GM19324 (cell line): ENCODE measurements around the gene TRIM49D1.
"Not testable (repeated sequence)": the region's sequence is repeated elsewhere in the genome, so short reads cannot be mapped to it uniquely, and the experiment has no call there.

ENCODE experiments used
- ATAC-seq: cut with Tn5 transposase; IDR thresholded peaks from one replicate; pipeline ENCODE4 v1.9.1; 2021; ENCODE audit warnings: mild to moderate bottlenecking, moderate library complexity; ENCODE audit not compliant: unreplicated experiment, low FRiP score

TRIM49D1 gene, protein sequence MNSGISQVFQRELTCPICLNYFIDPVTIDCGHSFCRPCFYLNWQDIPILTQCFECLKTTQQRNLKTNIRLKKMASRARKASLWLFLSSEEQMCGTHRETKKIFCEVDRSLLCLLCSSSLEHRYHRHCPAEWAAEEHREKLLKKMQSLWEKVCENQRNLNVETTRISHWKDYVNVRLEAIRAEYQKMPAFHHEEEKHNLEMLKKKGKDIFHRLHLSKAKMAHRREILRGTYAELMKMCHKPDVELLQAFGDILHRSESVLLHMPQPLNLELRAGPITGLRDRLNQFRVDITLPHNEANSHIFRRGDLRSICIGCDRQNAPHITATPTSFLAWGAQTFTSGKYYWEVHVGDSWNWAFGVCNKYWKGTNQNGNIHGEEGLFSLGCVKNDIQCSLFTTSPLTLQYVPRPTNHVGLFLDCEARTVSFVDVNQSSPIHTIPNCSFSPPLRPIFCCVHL

DNA sequence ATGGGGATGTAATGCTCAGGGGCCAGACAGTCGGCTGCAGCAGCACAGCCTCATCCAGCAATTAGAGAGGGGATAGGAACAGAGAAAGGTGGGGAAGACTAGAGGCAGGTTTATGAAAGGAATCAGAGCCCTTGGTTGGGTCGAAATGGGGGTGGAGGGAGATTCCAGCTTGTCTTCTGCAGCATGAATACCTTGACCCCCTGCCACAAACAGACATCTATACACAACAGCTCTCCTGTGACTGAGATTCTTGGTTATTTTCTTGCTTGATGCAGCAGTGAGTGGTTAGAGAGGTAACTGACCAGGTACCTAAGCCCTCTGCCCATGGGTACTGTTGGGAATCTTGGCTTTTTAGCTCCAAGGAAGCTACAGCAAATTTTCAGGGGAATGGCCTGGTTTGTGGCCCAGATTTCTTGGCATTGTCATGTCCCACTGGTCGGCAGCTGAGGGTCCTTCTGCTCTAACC lies at the start of gene TRIM49D1:
Gene TRIM49D1, minus strand, starts transcription at position 51 of the 466 bp plus-strand sequence. CDS start 4,535 bp downstream, outside the sequence.
- ATAC-seq: no peak

DNA sequence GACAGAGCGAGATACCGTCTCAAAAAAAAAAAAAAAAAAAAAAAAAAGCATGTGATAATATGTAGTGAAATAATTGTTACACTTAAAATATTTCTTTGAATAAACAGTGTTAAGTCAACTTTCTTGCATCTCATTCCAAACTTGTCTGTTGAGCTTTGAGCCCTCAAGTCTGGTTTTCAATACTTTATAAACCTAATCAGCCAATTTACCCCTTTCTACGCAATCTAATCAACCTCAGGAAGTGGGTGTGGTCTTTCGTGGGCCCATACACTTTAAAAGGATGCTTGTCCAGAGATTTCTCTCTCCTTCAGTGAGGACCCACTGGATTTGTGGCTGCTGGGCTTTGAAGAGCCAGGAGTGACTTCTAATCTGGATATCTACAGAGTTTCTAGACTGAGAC lies 43.7 kb upstream of the TRIM49D1 start, which contains the start of gene TRIM64:
Gene TRIM64, plus strand, starts transcription at position 301 of the 400 bp plus-strand sequence. CDS start 2,467 bp downstream, outside the sequence.
- ATAC-seq: not testable (repeated sequence)

- ATAC-seq: not testable (repeated sequence)
These were observed 38.8 kb upstream of the TRIM49D1 start for GRCh38 chr11:89960833-89961232.

GRCh38 chr11:89923764-89924163 lies 1.7 kb upstream of the TRIM49D1 start, which contains the start of gene TRIM49D2:
TRIM49D2 (plus strand) TSS chr11:89924064; CDS start chr11:89926762, 2,698 bp downstream.
- ATAC-seq: not testable (repeated sequence)

- ATAC-seq: not testable (repeated sequence)
These were observed 21.2 kb downstream of the TRIM49D1 start for GRCh38 chr11:89900809-89901208.

- not testable (repeated sequence) for ATAC-seq
These were observed 28.8 kb downstream of the TRIM49D1 start for GRCh38 chr11:89893245-89893644.

DNA sequence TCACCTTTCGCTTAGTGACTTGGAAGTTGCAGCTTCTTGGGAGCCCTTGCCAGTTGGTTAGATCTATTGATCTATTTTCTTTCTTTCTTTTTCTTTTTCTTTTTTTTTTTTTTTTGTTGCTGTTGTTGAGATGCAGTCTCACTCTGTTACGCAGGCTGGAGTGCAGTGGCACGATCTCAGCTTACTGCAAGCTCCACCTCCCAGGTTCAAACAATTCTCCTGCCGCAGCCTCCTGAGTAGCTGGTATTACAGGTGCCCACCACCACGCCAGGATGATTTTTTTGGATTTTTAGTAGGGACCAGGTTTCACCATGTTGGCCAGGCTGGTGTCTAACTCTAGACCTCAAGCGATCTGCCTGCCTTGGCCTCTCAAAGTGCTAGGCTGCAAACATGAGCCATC lies 44.5 kb downstream of the TRIM49D1 start:
- not testable (repeated sequence) for ATAC-seq

DNA sequence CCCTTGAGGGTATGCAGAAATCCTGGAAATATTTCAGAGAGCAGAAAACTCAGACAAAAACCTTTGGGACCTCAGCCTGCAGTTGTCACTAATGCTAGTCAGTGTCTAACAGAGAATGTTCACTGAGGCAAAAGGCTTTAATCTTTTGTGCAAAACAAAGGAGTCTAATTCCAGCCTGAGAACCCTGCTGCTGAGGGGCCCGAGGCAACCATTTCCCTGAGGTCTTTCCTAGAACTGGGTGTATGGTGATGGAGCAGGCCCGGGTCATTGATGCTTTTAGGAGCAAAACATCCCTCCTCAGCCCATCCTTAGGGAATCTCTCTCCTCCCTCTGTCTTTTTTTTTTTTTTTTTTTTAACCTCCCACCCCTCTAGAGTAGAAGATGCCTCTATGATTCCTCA lies 49.5 kb downstream of the TRIM49D1 start:
- ATAC-seq: not testable (repeated sequence)

- ATAC-seq: not testable (repeated sequence)
These were observed 56.8 kb downstream of the TRIM49D1 start for GRCh38 chr11:89865223-89865622.

- not testable (repeated sequence) for ATAC-seq
These were observed 57.9 kb downstream of the TRIM49D1 start for GRCh38 chr11:89863906-89864704.
